PC-9 (cell line): ENCODE data around the gene GMEB2. TPM values are rescaled to one million over a fixed set of nuclear protein-coding genes. Genes with fewer than 3 reads are reported as not detected.

ENCODE experiments used
- BruUV-seq: library from RNA; stranded (reverse); fragments of 400-500 nt; replicated peaks from 2 replicates; lab custom pipeline; 2021; lab: Mats Ljungman, UMichigan
- CTCF ChIA-PET: fragments of 300-600 bp; sonication (Branson Sonifier 250); formaldehyde crosslinking; loops from one replicate; lab custom pipeline; 2022; ENCODE audit warnings: antibody characterized with exemption; lab: Charles Lee
- POLR2A ChIA-PET: fragments of 300-600 bp; sonication (Branson Sonifier 250); formaldehyde crosslinking; loops from one replicate; lab custom pipeline; 2022; ENCODE audit warnings: antibody characterized with exemption; ENCODE audit not compliant: unreplicated experiment; lab: Charles Lee
- DNase-seq, 2 experiments: peaks; one replicate each; pipeline versions ENCODE4 v3.0.0 to v3.0.0-alpha.2; 2015 to 2022; ENCODE audit warnings: mixed read lengths in 1 of 2
- H2AFZ ChIP-seq: fragments of 200-600 bp; sonication (generic); 2 replicates; pipeline ENCODE4 v1.8.1; 2017; ENCODE audit warnings: antibody characterized with exemption
- H3F3A ChIP-seq: fragments of 200-600 bp; sonication (generic); 2 replicates; pipeline ENCODE4 v1.8.1; 2017; ENCODE audit warnings: antibody characterized with exemption, mild to moderate bottlenecking, low read depth; ENCODE audit not compliant: insufficient read depth
- H3K27ac ChIP-seq: fragments of 200-600 bp; sonication (generic); 2 replicates; pipeline ENCODE4 v1.6.1; 2016; ENCODE audit warnings: mixed run types
- H3K27me3 ChIP-seq: fragments of 200-600 bp; sonication (generic); 2 replicates; pipeline ENCODE4 v1.6.1; 2016; ENCODE audit warnings: low read depth, mixed run types; ENCODE audit not compliant: insufficient read depth
- H3K36me3 ChIP-seq: fragments of 200-600 bp; sonication (generic); 2 replicates; pipeline ENCODE4 v1.6.1; 2016; ENCODE audit warnings: low read depth, mixed run types
- H3K4me1 ChIP-seq: fragments of 200-600 bp; sonication (generic); replicated peaks from 2 replicates; pipeline ENCODE4 v1.6.1; 2016; ENCODE audit warnings: mixed run types; ENCODE audit not compliant: insufficient read depth
- H3K4me2 ChIP-seq: fragments of 200-600 bp; sonication (generic); 2 replicates; pipeline ENCODE4 v1.6.1; 2017; ENCODE audit warnings: mixed run types
- H3K4me3 ChIP-seq: fragments of 200-600 bp; sonication (generic); 2 replicates; pipeline ENCODE4 v1.6.1; 2016; ENCODE audit warnings: mixed run types
- H3K79me2 ChIP-seq: fragments of 200-600 bp; sonication (generic); 2 replicates; pipeline ENCODE4 v1.6.1; 2017; ENCODE audit warnings: low read depth, mixed run types
- H3K9me2 ChIP-seq: fragments of 200-600 bp; sonication (generic); 2 replicates; pipeline ENCODE4 v1.8.1; 2017; ENCODE audit warnings: mild to moderate bottlenecking; ENCODE audit not compliant: insufficient read depth
- H3K9me3 ChIP-seq: fragments of 200-600 bp; sonication (generic); 2 replicates; pipeline ENCODE4 v1.8.1; 2016; ENCODE audit warnings: low read depth; ENCODE audit not compliant: insufficient read depth
- H4K20me1 ChIP-seq: fragments of 200-600 bp; sonication (generic); 2 replicates; pipeline ENCODE4 v1.8.1; 2017; ENCODE audit not compliant: insufficient read depth
- EZH2 ChIP-seq: fragments of 200-600 bp; sonication (generic); IDR thresholded peaks from 2 replicates; pipeline ENCODE4 v1.8.0; 2017; ENCODE audit warnings: antibody characterized with exemption, low read depth
- intact Hi-C: fragments of 100-400 bp; cut with micrococcal nuclease; formaldehyde crosslinking; loops from one replicate; pipeline ENCODE4 v1.10.0; 2022; ENCODE audit not compliant: unreplicated experiment
- total RNA-seq: library from RNA; stranded (reverse); gene quantifications from 2 replicates; pipeline ENCODE4 v1.2.3, GENCODE V29; 2021
- TF ChIP-seq, protein P1 (sequence below): fragments of 200-600 bp; sonication (generic); conservative IDR thresholded peaks from 2 replicates; pipeline ENCODE4 v1.6.1; 2017; ENCODE audit warnings: mixed run types, antibody characterized with exemption, mild to moderate bottlenecking, moderate library complexity

Gene GMEB2
- total RNA-seq, 1 experiment from 2014 or later = 19.3 TPM

- Histone ChIP-seq H3K4me2 (peak overlapping the region; percentile 97), H3K27me3 (no peaks in the 10 kb centered on the region), H3K9me2 (no peaks in the 10 kb centered on the region), H3K9me3 (no peaks in the 10 kb centered on the region), H3K79me2 (peaks cover 6% of the 10 kb centered on the region; the same call in 1 of the 2 replicates), H3K36me3 (no peaks in the 10 kb centered on the region), H3K4me1 (peaks cover 59% of the 10 kb centered on the region), H3F3A (peaks cover 28% of the 10 kb centered on the region; the same call in 1 of the 2 replicates), H2AFZ (no peak overlapping the region), H3K27ac (peak overlapping the region; percentile 90; the same call in 1 of the 2 replicates), H4K20me1 (no peaks in the 10 kb centered on the region), H3K4me3 (peak overlapping the region; percentile 66; the same call in 1 of the 2 replicates)
- ChIA-PET CTCF (interaction anchor here (0.6 to 3.0 kb wide), 4 partner anchors 13 to 434 kb away, joined by 3 to 43 read pairs (median 4); no protein-coding TSS in a partner anchor), POLR2A (interaction anchor here (0.9 kb wide), 1 partner anchor 417 kb away, joined by 4 read pairs; no protein-coding TSS in a partner anchor)
- TF ChIP-seq, protein P1, sequence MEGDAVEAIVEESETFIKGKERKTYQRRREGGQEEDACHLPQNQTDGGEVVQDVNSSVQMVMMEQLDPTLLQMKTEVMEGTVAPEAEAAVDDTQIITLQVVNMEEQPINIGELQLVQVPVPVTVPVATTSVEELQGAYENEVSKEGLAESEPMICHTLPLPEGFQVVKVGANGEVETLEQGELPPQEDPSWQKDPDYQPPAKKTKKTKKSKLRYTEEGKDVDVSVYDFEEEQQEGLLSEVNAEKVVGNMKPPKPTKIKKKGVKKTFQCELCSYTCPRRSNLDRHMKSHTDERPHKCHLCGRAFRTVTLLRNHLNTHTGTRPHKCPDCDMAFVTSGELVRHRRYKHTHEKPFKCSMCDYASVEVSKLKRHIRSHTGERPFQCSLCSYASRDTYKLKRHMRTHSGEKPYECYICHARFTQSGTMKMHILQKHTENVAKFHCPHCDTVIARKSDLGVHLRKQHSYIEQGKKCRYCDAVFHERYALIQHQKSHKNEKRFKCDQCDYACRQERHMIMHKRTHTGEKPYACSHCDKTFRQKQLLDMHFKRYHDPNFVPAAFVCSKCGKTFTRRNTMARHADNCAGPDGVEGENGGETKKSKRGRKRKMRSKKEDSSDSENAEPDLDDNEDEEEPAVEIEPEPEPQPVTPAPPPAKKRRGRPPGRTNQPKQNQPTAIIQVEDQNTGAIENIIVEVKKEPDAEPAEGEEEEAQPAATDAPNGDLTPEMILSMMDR = no peak
- TF ChIP-seq EZH2 = no peak
- DNase-seq = no peak
- intact Hi-C loops = loop anchor here (2.0 to 5.0 kb wide), 4 partner anchors 41 to 581 kb away; partner anchors contain the start of gene ARFRP1
- BruUV-seq = no TSS peak
Measured at GRCh38 chr20:63539441-63540370, 87.2 kb downstream of the GMEB2 start.

DNA sequence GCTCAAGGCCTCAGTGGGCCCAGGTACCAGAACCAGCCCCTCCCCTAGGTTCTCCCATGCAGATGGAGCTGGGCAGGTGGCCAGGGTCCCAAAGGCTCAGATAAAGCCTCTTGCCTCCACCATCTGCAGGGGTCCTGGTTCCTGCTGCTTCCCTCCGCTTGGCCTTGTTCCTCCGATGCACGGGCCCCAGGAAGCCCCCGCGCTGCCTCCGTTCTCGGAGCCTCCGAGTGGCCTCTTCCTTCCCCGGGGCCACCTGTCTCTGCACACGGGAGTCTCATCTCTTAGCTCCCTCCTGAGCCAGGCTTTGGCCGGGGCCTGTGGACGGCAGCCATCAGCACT, 87.8 kb downstream of the GMEB2 start:
- H3F3A ChIP-seq = peaks cover 29% of the 10 kb centered on the region; the same call in 1 of the 2 replicates
- TF ChIP-seq, protein P1 = no peak
- TF ChIP-seq EZH2 = no peak
- H3K27me3 ChIP-seq = no peaks in the 10 kb centered on the region
- intact Hi-C loops = loop anchor here (2.0 to 5.0 kb wide), 4 partner anchors 42 to 582 kb away; partner anchors contain the start of gene ARFRP1
- H3K27ac ChIP-seq = peak overlapping the region; percentile 90
- no peaks in the 10 kb centered on the region for H3K9me3 ChIP-seq
- no peaks in the 10 kb centered on the region for H3K36me3 ChIP-seq
- BruUV-seq = no TSS peak
- H3K4me3 ChIP-seq = peak overlapping the region; percentile 66; the same call in 1 of the 2 replicates
- POLR2A ChIA-PET = interaction anchor here (0.5 to 1.1 kb wide), 4 partner anchors 18 to 501 kb away, joined by 3 to 36 read pairs (median 4); no protein-coding TSS in a partner anchor
- H3K79me2 ChIP-seq = peaks cover 6% of the 10 kb centered on the region; the same call in 1 of the 2 replicates
- peak overlapping the region; percentile 97 for H3K4me2 ChIP-seq
- H4K20me1 ChIP-seq = no peaks in the 10 kb centered on the region
- no peak overlapping the region for H2AFZ ChIP-seq
- H3K9me2 ChIP-seq = no peaks in the 10 kb centered on the region
- peaks cover 59% of the 10 kb centered on the region for H3K4me1 ChIP-seq
- no peak for DNase-seq
- CTCF ChIA-PET = interaction anchor here (0.6 to 3.0 kb wide), 6 partner anchors 14 to 441 kb away, joined by 3 to 43 read pairs (median 4); partner anchors contain the start of genes PRPF6, SAMD10 and TPD52L2
